SKM-1 treated with dmso at 0.1 percent for 144 hours (cell line): ENCODE results near the gene PRDX1.
"Not testable (repeated sequence)": the region's sequence is repeated elsewhere in the genome, so short reads cannot be mapped to it uniquely, and the experiment has no call there.

Source experiments
- DNase-seq: peaks from one replicate; lab custom pipeline; 2025; ENCODE audit not compliant: unreplicated experiment; lab: John Stamatoyannopoulos, UW

The PRDX1 gene

GRCh38 chr1:45507195-45507594 is 14.5 kb downstream of the PRDX1 start:
- DNase-seq, result no peak

- no peak for DNase-seq
These were observed 18.0 kb downstream of the PRDX1 start for GRCh38 chr1:45503462-45504360.

GRCh38 chr1:45501505-45501859 is 20.2 kb downstream of the PRDX1 start:
- DNase-seq, result no peak

DNA sequence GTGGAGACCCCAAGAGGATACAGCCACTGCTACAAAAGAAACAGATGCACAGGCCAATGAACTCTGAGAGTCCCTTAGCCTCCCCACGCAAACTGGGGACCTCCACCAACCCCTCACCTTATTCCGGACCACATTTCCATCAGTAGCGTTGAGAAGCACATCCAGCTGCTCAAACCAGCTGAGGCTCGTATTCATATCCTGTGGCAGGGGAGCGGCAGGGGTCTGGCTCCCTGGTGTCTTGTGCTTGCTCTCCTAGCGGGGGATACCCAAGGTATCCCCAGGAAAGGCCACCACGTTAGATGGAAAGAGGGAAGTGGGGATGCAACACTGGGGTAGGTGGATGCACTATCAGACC is 22.3 kb downstream of the PRDX1 start:
- DNase-seq, result no peak

- no peak for DNase-seq
These were observed 23.4 kb downstream of the PRDX1 start for GRCh38 chr1:45498279-45498678.

- peak; percentile 50 for DNase-seq
These were observed 28.5 kb downstream of the PRDX1 start for GRCh38 chr1:45493116-45493697.

DNA sequence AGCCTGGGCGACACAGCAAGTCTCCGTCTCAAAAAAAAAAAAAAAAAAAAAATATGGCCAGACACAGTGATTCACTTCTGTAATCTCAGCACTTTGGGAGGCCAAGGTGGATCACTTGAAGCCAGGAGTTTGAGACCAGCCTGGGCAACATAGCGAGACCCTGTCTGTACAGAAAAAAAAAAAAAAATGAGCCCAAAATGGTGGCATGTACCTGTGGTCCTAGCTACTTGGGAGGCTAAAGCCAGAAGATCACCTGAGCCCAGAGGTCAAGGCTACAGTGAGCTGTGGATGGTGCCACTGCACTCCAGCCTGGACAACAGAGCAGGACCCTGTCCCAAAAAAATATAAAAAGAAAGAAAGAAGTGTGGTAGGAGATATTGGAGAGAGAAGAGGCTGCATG is 29.0 kb downstream of the PRDX1 start:
- DNase-seq, result no peak

GRCh38 chr1:45491487-45492260 is 30.0 kb downstream of the PRDX1 start:
- DNase-seq, result no peak

GRCh38 chr1:45490626-45491486 is 30.8 kb downstream of the PRDX1 start, which contains the start of gene TESK2:
TESK2 (minus strand) TSS chr1:45491163; CDS start chr1:45457785, 33,378 bp downstream.
- DNase-seq, result peak; percentile 99

DNA sequence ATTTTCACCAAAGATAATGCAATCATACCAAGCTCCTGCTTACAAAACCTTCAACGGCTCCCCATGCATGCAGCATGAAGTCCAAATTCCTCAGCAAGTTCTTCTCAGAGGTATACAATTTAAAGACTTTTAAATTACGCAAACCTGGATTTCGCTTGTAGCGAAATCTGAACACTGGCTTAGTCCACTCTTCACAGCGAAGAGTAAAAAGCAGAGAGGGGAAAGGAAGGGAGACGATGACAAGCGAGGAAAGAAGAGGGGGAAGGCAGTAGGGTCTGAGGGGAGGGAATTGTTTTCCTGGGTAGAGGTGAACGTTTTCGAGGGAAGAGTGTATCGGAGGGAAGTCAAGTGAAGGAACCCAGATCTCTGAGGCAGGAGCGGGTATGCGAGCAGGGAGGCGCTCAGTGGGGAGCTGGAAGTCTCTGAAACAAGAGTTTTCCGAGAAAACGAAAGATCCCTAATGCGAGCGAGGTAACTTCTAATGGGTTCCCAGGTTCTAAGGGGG is 31.5 kb downstream of the PRDX1 start:
- DNase-seq, result peak; percentile 20

DNA sequence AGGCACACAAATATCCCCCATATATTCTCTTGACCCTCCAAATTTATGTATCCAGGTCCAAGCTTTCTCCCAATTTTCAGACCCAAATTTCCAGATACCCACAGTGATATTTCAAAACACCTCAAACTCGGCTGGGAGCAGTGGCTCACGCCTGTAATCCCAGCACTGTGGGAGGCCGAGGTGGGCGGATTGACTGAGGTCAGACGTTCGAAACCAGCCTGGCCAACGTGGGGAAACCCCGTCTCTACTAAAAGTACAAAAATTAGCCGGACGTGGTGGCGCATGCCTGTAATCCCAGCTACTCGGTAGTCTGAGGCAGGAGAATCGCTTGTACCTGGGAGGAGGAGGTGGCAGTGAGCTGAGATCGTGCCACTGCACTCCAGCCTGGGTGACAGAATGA is 32.3 kb downstream of the PRDX1 start:
- DNase-seq, result not testable (repeated sequence)

- DNase-seq, result peak; percentile 95
These were observed 32.9 kb downstream of the PRDX1 start for GRCh38 chr1:45488666-45489377.

DNA sequence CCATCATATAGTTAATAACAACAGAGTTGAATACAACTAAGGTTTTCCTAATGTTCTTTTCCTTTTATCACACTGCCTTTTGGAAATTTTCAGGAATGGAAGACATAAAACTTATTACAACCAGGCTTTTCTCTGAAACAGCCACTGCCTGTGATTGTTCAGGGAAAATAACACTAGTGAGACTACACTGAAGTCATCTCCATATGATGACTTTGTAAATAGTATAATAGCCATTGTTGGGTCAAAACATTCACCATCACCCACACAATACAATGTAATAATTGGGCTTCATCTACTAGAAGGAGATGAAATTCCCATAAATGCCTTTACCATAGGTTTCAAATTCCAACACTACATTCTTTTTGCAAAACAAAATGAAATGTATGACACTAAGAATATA is 35.7 kb downstream of the PRDX1 start:
- DNase-seq, result no peak

DNA sequence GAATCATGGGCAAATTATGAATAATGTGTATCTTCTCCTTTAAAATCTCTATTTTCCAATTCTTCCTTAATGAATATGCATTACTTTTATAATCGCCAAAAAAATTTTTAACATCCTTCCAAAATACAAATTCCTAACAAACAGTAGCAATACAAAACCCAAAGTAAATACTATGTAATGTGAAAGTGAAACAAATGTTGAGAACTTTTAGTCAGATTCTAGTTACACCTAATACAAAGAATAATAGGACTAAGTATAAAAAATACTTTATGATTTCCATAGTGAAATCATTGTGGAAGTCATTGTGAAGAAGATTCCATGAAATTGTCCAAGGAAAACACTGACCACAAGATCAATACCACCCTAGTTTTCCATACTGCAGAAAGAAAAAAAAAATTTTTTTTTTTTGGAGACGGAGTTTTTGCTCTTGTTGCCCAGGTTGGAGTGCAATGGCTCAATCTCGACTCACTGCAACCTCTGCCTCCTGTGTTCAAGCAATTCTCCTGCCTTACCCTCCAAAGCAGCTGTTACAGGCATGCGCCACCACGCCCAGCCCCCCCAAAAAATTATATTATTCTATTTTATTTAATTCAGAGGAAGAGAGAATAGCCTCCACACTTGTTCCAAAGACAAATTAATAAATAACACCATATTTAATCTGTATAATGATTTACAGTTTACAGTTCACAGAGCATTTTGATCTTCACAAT is 42.5 kb downstream of the PRDX1 start:
- no peak for DNase-seq

DNA sequence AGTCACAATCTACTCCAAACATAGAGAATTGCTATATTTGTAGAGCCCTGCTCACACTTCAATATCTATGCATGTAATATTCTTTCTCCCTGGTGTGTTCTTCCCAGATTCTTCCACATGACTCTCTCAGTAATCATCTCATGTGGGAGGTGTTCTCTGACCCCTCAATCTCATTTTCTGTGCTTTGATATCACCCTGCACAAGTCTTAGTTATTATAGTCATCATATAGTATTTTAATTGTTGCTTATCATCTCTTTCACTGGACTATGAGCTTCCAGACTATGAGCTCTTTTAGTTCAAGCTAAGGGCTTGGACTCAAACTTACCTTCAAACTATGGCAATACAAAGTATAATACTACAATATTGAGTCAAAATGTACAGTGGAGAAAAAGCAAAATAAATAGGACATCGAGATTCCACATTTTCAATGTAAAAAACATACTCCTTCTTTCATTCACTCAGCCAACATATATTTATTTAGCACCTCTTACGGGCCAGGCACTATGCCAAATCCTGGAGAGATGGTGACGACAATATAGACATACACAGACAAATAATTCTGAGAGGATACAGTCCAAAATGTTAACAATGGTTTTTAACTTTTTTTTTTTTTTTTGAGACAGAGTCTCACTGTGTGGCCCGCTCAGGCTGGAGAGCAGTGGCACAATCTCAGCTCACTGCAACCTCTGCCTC is 43.4 kb downstream of the PRDX1 start:
- no peak for DNase-seq

- no peak for DNase-seq
These were observed 44.0 kb downstream of the PRDX1 start for GRCh38 chr1:45477646-45478045.

DNA sequence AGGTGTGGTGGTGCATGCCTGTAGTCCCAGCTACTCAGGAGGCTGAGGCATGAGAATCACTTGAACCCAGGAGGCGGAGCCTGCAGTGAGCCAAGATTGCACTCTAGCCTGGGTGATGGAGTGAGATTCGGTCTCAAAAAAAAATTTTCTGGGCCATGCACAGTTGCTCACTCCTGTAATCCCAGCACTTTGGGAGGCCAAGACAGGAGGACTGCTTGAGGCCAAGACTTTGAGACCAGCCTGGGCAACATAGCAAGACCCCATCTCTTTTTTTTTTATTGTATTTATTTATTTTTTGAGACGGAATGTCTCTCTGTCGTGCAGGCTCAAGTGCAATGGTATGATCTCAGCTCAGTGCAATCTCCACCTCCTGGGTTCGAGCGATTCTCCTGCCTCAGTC is 47.5 kb downstream of the PRDX1 start:
- DNase-seq, result not testable (repeated sequence)

DNA sequence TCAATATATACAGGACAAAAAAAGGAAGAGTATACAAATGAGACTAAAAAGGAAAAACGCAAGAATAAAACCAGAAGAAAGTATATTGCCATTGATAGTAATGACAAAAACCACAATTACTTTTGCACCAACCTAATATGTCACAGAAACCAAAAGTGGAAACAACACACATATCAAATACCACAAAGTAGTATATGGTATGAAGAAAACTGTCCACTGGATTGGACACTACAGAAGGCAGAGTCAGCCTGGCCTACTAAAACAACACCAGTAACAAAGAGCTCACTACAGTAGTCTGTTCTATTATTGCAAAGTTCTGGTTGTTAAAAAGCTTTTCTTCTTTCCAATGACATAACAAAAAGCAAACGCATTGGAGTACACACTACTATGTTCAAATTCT is 48.4 kb downstream of the PRDX1 start:
- no peak for DNase-seq

GRCh38 chr1:45470306-45470798 is 51.3 kb downstream of the PRDX1 start:
- DNase-seq, result no peak
